CD4-positive, alpha-beta memory T cell (primary cell): ENCODE measurements around the gene PPP2R5B. TPM values are rescaled to one million over a fixed set of nuclear protein-coding genes. Genes with fewer than 3 reads are reported as not detected.

Source experiments
- CTCF ChIA-PET: fragments of 350-600 bp; sonication (Branson Sonifier 250); formaldehyde crosslinking; loops from one replicate; lab custom pipeline; 2021; ENCODE audit warnings: inconsistent platforms; ENCODE audit not compliant: partially characterized antibody; lab: Charles Lee
- POLR2A ChIA-PET: fragments of 350-600 bp; sonication (Branson Sonifier 250); formaldehyde crosslinking; loops from one replicate; lab custom pipeline; 2021; ENCODE audit not compliant: partially characterized antibody; lab: Charles Lee
- DNase-seq, 5 donors: peaks; one replicate each; pipeline versions ENCODE4 v3.0.0 to v3.0.0-alpha.2; 2020 to 2022; ENCODE audit warnings: mixed read lengths in 1 of 5
- H3K27ac ChIP-seq: one replicate; pipeline ENCODE4 v1.7.0; 2013; ENCODE audit warnings: low read depth, low read length
- H3K27me3 ChIP-seq: 2 replicates; pipeline ENCODE4 v1.7.0; 2013; ENCODE audit warnings: mild to moderate bottlenecking, low read length, moderate library complexity; ENCODE audit not compliant: insufficient read depth
- H3K36me3 ChIP-seq: 2 replicates; pipeline ENCODE4 v1.7.0; 2013; ENCODE audit warnings: mild to moderate bottlenecking, low read length, moderate library complexity; ENCODE audit not compliant: insufficient read depth
- H3K4me1 ChIP-seq: 2 replicates; pipeline ENCODE4 v1.7.0; 2013; ENCODE audit warnings: mild to moderate bottlenecking, low read length, moderate library complexity; ENCODE audit not compliant: insufficient read depth
- H3K4me3 ChIP-seq, 2 donors: one replicate each; pipeline ENCODE4 v1.7.0; 2013; ENCODE audit warnings: low read length in 2 of 2, mild to moderate bottlenecking in 1 of 2
- H3K9me3 ChIP-seq, 2 donors: one replicate each; pipeline ENCODE4 v1.7.0; 2013; ENCODE audit warnings: low read length in 2 of 2, control low read depth in 1 of 2; ENCODE audit not compliant: control insufficient read depth in 1 of 2
- H3K27ac Mint-ChIP-seq, 7 donors: one replicate each; pipeline ENCODE4 v1.8.0; 2020 to 2021; ENCODE audit warnings: mixed read lengths in 7 of 7, mild to moderate bottlenecking in 6 of 7, inconsistent platforms in 3 of 7, moderate library complexity in 3 of 7
- H3K27me3 Mint-ChIP-seq, 2 donors: one replicate each; pipeline ENCODE4 v1.8.0; 2020 to 2021; ENCODE audit warnings: mixed read lengths in 2 of 2
- H3K36me3 Mint-ChIP-seq, 2 donors: one replicate each; pipeline ENCODE4 v1.8.0; 2020 to 2021; ENCODE audit warnings: mixed read lengths in 2 of 2, inconsistent platforms in 1 of 2, mild to moderate bottlenecking in 1 of 2
- H3K4me1 Mint-ChIP-seq, 4 donors: one replicate each; pipeline ENCODE4 v1.8.0; 2020 to 2021; ENCODE audit warnings: mixed read lengths in 4 of 4, mild to moderate bottlenecking in 1 of 4
- H3K4me3 Mint-ChIP-seq, 8 donors: one replicate each; pipeline ENCODE4 v1.8.0; 2020 to 2021; ENCODE audit warnings: mixed read lengths in 8 of 8, mild to moderate bottlenecking in 7 of 8, moderate library complexity in 6 of 8, inconsistent platforms in 3 of 8
- H3K9me3 Mint-ChIP-seq, 8 donors: one replicate each; pipeline ENCODE4 v1.8.0; 2020 to 2021; ENCODE audit warnings: mixed read lengths in 8 of 8, mild to moderate bottlenecking in 5 of 8, inconsistent platforms in 3 of 8, moderate library complexity in 1 of 8
- intact Hi-C: fragments of 100-400 bp; cut with micrococcal nuclease; formaldehyde crosslinking; loops from one replicate; pipeline ENCODE4 v1.15.1; 2023
- polyA plus RNA-seq, 2 donors: library from polyadenylated mRNA; unstranded; fragments of 300-500 nt; fragmentation: Illumina TruSeq; gene quantifications; one replicate each; pipeline ENCODE4 v1.2.3, GENCODE V29; 2021
- total RNA-seq, 2 experiments: library from RNA; stranded (reverse); gene quantifications; one replicate each; pipeline ENCODE4 v1.2.3, GENCODE V29; 2021

PPP2R5B gene
- total and polyA plus RNA-seq, 4 experiments from 2014 or later = 5.6 to 15.8 (median 11.4) TPM

DNA sequence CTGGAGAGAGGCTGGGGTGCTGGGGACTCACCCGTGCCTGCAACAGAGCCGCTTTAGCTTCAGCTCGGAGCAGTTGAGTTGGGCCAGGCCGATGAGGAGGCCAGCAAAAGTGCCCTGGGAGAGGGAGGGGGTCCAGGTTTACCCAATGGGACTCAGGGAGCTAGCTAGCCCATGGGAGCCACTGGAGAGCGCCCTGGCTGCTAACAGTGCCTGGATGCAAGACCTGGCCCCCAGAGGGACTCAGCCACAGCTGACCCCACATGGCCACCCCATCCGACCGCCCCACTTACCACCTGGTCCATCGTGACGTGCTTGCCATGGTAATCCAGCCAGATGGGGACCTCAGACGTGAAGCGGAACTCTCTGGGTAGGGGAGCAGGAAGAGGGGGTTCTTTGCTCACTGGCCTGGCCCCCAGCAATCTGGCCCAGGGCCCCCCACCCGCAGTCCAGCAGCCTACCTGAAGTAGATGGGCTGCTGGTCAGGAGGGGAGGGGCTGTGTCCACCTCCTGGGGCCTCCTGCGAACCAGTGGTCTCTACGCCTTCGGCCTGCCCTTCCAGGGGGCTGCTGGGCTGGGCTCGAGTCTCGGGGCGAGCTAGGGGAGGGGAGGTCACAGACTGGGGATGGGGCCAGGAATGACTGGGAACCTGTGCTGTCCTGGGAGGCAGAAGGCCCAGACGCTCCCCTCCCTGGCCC is 27.0 kb upstream of the PPP2R5B start:
- ChIA-PET POLR2A (interaction anchor here (31.5 kb wide), 1 partner anchor 41 kb away, joined by 2105 read pairs; the partner anchor contains the start of gene CDC42BPG), CTCF (interaction anchor here (0.6 to 29.4 kb wide), 3 partner anchors 41 to 436 kb away, joined by 3 to 1245 read pairs (median 3); partner anchors contain the start of genes CDC42BPG and DPF2)
- Histone ChIP-seq H3K4me3 (no peak overlapping the region), H3K4me1 (peaks cover 25% of the 10 kb centered on the region), H3K27ac (no peak overlapping the region), H3K36me3 (peaks cover 11% of the 10 kb centered on the region), H3K27me3 (no peaks in the 10 kb centered on the region), H3K9me3 (no peaks in the 10 kb centered on the region)
- H3K27me3 Mint-ChIP-seq = no peaks in the 10 kb centered on the region
- peaks cover 14 to 30% (median 22%) of the 10 kb centered on the region in 4 donors for H3K4me1 Mint-ChIP-seq
- peaks cover 0 to 2% (median 0%) of the 10 kb centered on the region in 8 donors for H3K9me3 Mint-ChIP-seq
- intact Hi-C loops = no loop called here
- H3K36me3 Mint-ChIP-seq = peaks cover 4 to 35% of the 10 kb centered on the region in 2 donors
- H3K27ac Mint-ChIP-seq = peak overlapping the region in 3 of 7 donors; percentile 10 to 63 (median 54)
- DNase-seq = no peak
- H3K4me3 Mint-ChIP-seq = no peak overlapping the region

- DNase-seq = no peak
- H3K27me3 ChIP-seq = no peaks in the 10 kb centered on the region
- H3K27ac ChIP-seq = no peak overlapping the region
- ChIA-PET POLR2A (interaction anchor here (0.9 to 31.5 kb wide), 3 partner anchors 17 to 42 kb away, joined by 3 to 2105 read pairs (median 3); partner anchors contain the start of genes ATG2A and CDC42BPG), CTCF (interaction anchor here (1.0 to 29.4 kb wide), 4 partner anchors 25 to 435 kb away, joined by 3 to 1245 read pairs (median 3); partner anchors contain the start of genes CDC42BPG and DPF2)
- H3K9me3 ChIP-seq = no peaks in the 10 kb centered on the region
- intact Hi-C loops = no loop called here
- Mint-ChIP-seq H3K4me3 (no peak overlapping the region), H3K27ac (peak overlapping the region in 3 of 7 donors; percentile 48 to 70 (median 54)), H3K4me1 (peaks cover 14 to 30% (median 22%) of the 10 kb centered on the region in 4 donors), H3K36me3 (peaks cover 4 to 37% of the 10 kb centered on the region in 2 donors), H3K9me3 (peaks cover 0 to 2% (median 0%) of the 10 kb centered on the region in 8 donors), H3K27me3 (no peaks in the 10 kb centered on the region)
- peaks cover 25% of the 10 kb centered on the region for H3K4me1 ChIP-seq
- H3K4me3 ChIP-seq = no peak overlapping the region
- peaks cover 12% of the 10 kb centered on the region for H3K36me3 ChIP-seq
These were observed 26.4 kb upstream of the PPP2R5B start for GRCh38 chr11:64898076-64898445.

GRCh38 chr11:64898541-64898940 is 25.9 kb upstream of the PPP2R5B start:
- Mint-ChIP-seq H3K4me1 (peaks cover 14 to 30% (median 22%) of the 10 kb centered on the region in 4 donors), H3K36me3 (peaks cover 4 to 39% of the 10 kb centered on the region in 2 donors), H3K9me3 (peaks cover 0 to 2% (median 0%) of the 10 kb centered on the region in 8 donors), H3K27me3 (no peaks in the 10 kb centered on the region), H3K4me3 (no peak overlapping the region), H3K27ac (peak overlapping the region in 3 of 7 donors; percentile 37 to 70 (median 54))
- Histone ChIP-seq H3K27ac (no peak overlapping the region), H3K9me3 (no peaks in the 10 kb centered on the region), H3K4me3 (no peak overlapping the region), H3K4me1 (peaks cover 25% of the 10 kb centered on the region), H3K36me3 (peaks cover 17% of the 10 kb centered on the region), H3K27me3 (no peaks in the 10 kb centered on the region)
- DNase-seq = no peak
- POLR2A ChIA-PET = interaction anchor here (0.9 to 31.5 kb wide), 3 partner anchors 17 to 42 kb away, joined by 3 to 2105 read pairs (median 3); partner anchors contain the start of genes ATG2A and CDC42BPG
- intact Hi-C loops = no loop called here
- CTCF ChIA-PET = interaction anchor here (1.0 to 29.4 kb wide), 4 partner anchors 26 to 435 kb away, joined by 3 to 1245 read pairs (median 3); partner anchors contain the start of genes CDC42BPG and DPF2

DNA sequence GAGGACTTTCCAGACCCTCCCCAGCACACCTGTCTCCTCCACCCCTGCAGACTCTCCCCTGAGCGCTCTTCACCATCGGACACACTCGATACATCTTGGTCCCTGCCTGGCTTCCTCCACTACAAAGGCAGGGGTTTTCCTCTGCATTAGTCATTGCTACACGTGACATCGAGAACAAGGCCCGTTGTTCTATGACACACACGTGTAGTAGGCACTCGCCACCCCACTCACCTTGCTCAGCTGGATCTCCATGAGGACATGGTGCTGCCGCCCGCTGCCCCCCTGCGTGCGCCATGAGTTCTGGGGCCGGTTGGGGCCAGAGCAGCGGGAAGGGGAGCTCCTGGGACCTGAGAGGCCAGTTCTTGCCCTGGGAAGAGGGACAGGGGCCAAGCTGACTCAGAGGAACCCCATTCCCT is 24.2 kb upstream of the PPP2R5B start:
- H3K36me3 Mint-ChIP-seq = peaks cover 11 to 42% of the 10 kb centered on the region in 2 donors

GRCh38 chr11:64900774-64901173 is 23.7 kb upstream of the PPP2R5B start:
- Mint-ChIP-seq H3K4me1 (peaks cover 12 to 30% (median 17%) of the 10 kb centered on the region in 4 donors), H3K27ac (peak overlapping the region in 6 of 7 donors; percentile 73 to 97 (median 92)), H3K27me3 (no peaks in the 10 kb centered on the region), H3K4me3 (no peak overlapping the region), H3K9me3 (no peaks in the 10 kb centered on the region), H3K36me3 (peaks cover 14 to 42% of the 10 kb centered on the region in 2 donors)
- H3K36me3 ChIP-seq = peaks cover 23% of the 10 kb centered on the region
- peak overlapping the region; percentile 76 for H3K27ac ChIP-seq
- no peak for DNase-seq
- CTCF ChIA-PET = interaction anchor here (0.7 to 29.4 kb wide), 3 partner anchors 10 to 182 kb away, joined by 3 to 1245 read pairs (median 3); partner anchors contain the start of gene CDC42BPG
- POLR2A ChIA-PET = interaction anchor here (0.7 to 31.5 kb wide), 10 partner anchors 11 to 217 kb away, joined by 3 to 2105 read pairs (median 3); partner anchors contain the start of genes ATG2A, CDC42BPG, EHD1 and PPP2R5B
- H3K9me3 ChIP-seq = no peaks in the 10 kb centered on the region
- no peak overlapping the region for H3K4me3 ChIP-seq
- H3K4me1 ChIP-seq = peaks cover 21% of the 10 kb centered on the region
- H3K27me3 ChIP-seq = no peaks in the 10 kb centered on the region
- intact Hi-C loops = loop anchor here (1.0 kb wide), 2 partner anchors 17 to 22 kb away; partner anchors contain the start of genes ATG2A and EHD1

More for the DNA sequence above, 24.2 kb upstream of the PPP2R5B start:
- peak; percentile 76 to 96 (median 78) for DNase-seq
- Mint-ChIP-seq H3K27ac (peak overlapping the region; percentile 79 to 99 (median 95)), H3K4me3 (peak overlapping the region in 7 of 8 donors; percentile 25 to 84 (median 75)), H3K4me1 (peaks cover 12 to 30% (median 18%) of the 10 kb centered on the region in 4 donors), H3K9me3 (peaks cover 0 to 2% (median 0%) of the 10 kb centered on the region in 8 donors), H3K27me3 (no peaks in the 10 kb centered on the region)
- Histone ChIP-seq H3K4me3 (no peak overlapping the region), H3K27me3 (no peaks in the 10 kb centered on the region), H3K9me3 (no peaks in the 10 kb centered on the region), H3K4me1 (peaks cover 21% of the 10 kb centered on the region), H3K27ac (peak overlapping the region; percentile 76), H3K36me3 (peaks cover 19% of the 10 kb centered on the region)
- intact Hi-C loops = loop anchor here (1.0 kb wide), 2 partner anchors 17 to 22 kb away; partner anchors contain the start of genes ATG2A and EHD1
- CTCF ChIA-PET = interaction anchor here (0.7 to 29.4 kb wide), 3 partner anchors 10 to 183 kb away, joined by 3 to 1245 read pairs (median 3); partner anchors contain the start of gene CDC42BPG
- POLR2A ChIA-PET = interaction anchor here (0.7 to 31.5 kb wide), 12 partner anchors 12 to 218 kb away, joined by 3 to 2105 read pairs (median 3); partner anchors contain the start of genes ARL2, ATG2A, CDC42BPG and EHD1

GRCh38 chr11:64902102-64902900 is 22.2 kb upstream of the PPP2R5B start:
- intact Hi-C loops = no loop called here
- no peak for DNase-seq
- Mint-ChIP-seq H3K4me1 (peaks cover 12 to 30% (median 15%) of the 10 kb centered on the region in 4 donors), H3K9me3 (no peaks in the 10 kb centered on the region), H3K27ac (peak overlapping the region in 5 of 7 donors; percentile 44 to 92 (median 78)), H3K27me3 (no peaks in the 10 kb centered on the region), H3K4me3 (no peak overlapping the region), H3K36me3 (peaks cover 14 to 41% of the 10 kb centered on the region in 2 donors)
- Histone ChIP-seq H3K4me1 (peaks cover 21% of the 10 kb centered on the region), H3K4me3 (no peak overlapping the region), H3K27me3 (no peaks in the 10 kb centered on the region), H3K9me3 (no peaks in the 10 kb centered on the region), H3K36me3 (peaks cover 36% of the 10 kb centered on the region), H3K27ac (no peak overlapping the region)
- CTCF ChIA-PET = no interaction called here
- POLR2A ChIA-PET = interaction anchor here (31.5 kb wide), 1 partner anchor 46 kb away, joined by 2105 read pairs; the partner anchor contains the start of gene CDC42BPG
